DND-41 (cell line): ENCODE measurements around the gene DCTD.

Experiments
- CTCF ChIP-seq: IDR thresholded peaks from 2 replicates; pipeline ENCODE4 v1.5.1; 2012; ENCODE audit warnings: borderline replicate concordance, low read length, moderate library complexity, mild to moderate bottlenecking; ENCODE audit not compliant: poor library complexity, severe bottlenecking; ENCODE audit errors: extremely low read depth
- EZH2 ChIP-seq: IDR thresholded peaks from 3 replicates; pipeline ENCODE4 v1.6.1; 2012; ENCODE audit warnings: borderline replicate concordance, low read depth, mild to moderate bottlenecking, moderate library complexity, low read length, inconsistent platforms; ENCODE audit not compliant: severe bottlenecking

GRCh38 chr4:182944484-182945213, 27.5 kb upstream of the DCTD start:
- TF ChIP-seq CTCF: no peak
- TF ChIP-seq EZH2: no peak
